ENCODE results near the gene TMEM256. TPM values are rescaled to one million over a fixed set of nuclear protein-coding genes. Genes with fewer than 3 reads are reported as not detected.

TMEM256 gene
- total and polyA plus RNA-seq, 2 experiments from 2014 or later, result 40.1 to 59.3 TPM

GRCh38 chr17:7437950-7438614 is 34.2 kb upstream of the TMEM256 start:
- peaks cover 11% of the 10 kb centered on the region for H3K4me1 ChIP-seq (ENCODE audit: insufficient read depth)
- H3K27ac ChIP-seq, result no peak overlapping the region
- no peak overlapping the region for H3K9ac ChIP-seq
- no peaks in the 10 kb centered on the region for H3K79me2 ChIP-seq (ENCODE audit: insufficient read depth)
- peak; percentile 40 for DNase-seq
- H3K4me3 ChIP-seq, result no peak overlapping the region
- no peaks in the 10 kb centered on the region for H4K20me1 ChIP-seq (ENCODE audit: insufficient read depth)
- no peak for TF ChIP-seq EZH2 (IDR thresholded peaks at IDR 0.05; ENCODE audit: insufficient read depth, poor library complexity, severe bottlenecking)
- H3K36me3 ChIP-seq (ENCODE audit: low read depth), result no peaks in the 10 kb centered on the region
- H3K9me3 ChIP-seq (ENCODE audit: low read depth), result no peaks in the 10 kb centered on the region
- no peak overlapping the region for H2AFZ ChIP-seq
- H3K27me3 ChIP-seq (replicated peaks; ENCODE audit: insufficient read depth), result peaks cover 32% of the 10 kb centered on the region; the same call in 1 of the 2 replicates
- 12 to 20% methylated on average over 25 to 46 of the region's 48 CpGs for WGBS, 2 experiments (ENCODE audit: low coverage in 1 of 2, low lambda C conversion rate in 2 of 2, missing lambda C conversion rate in 2 of 2)
- in situ Hi-C loops (cut with MboI), result no loop called here
- no peaks in the 10 kb centered on the region for H3K9me2 ChIP-seq (ENCODE audit: insufficient read depth)
- no peaks in the 10 kb centered on the region for H3F3A ChIP-seq (ENCODE audit: insufficient read depth)
- peak overlapping the region; percentile 25 for H3K4me2 ChIP-seq (ENCODE audit: unreplicated experiment)

GRCh38 chr17:7437369-7437863 is 33.5 kb upstream of the TMEM256 start:
- 14 to 19% methylated on average over 17 to 22 of the region's 31 CpGs for WGBS, 2 experiments (ENCODE audit: low coverage in 1 of 2, low lambda C conversion rate in 2 of 2, missing lambda C conversion rate in 2 of 2)
- H3K9ac ChIP-seq, result no peak overlapping the region
- no peaks in the 10 kb centered on the region for H4K20me1 ChIP-seq (ENCODE audit: insufficient read depth)
- peaks cover 11% of the 10 kb centered on the region for H3K4me1 ChIP-seq (ENCODE audit: insufficient read depth)
- DNase-seq, result no peak
- H3K27ac ChIP-seq, result no peak overlapping the region
- peak overlapping the region; percentile 48 for H3K4me2 ChIP-seq (ENCODE audit: unreplicated experiment)
- TF ChIP-seq EZH2 (IDR thresholded peaks at IDR 0.05; ENCODE audit: insufficient read depth, poor library complexity, severe bottlenecking) (no peak), EZH2phosphoT487 (IDR thresholded peaks at IDR 0.05; ENCODE audit: insufficient read depth, low read depth) (no peak)
- no peaks in the 10 kb centered on the region for H3F3A ChIP-seq (ENCODE audit: insufficient read depth)
- H3K36me3 ChIP-seq (ENCODE audit: low read depth), result no peaks in the 10 kb centered on the region
- H3K4me3 ChIP-seq, result peak overlapping the region; percentile 79
- no peak overlapping the region; the same call in none of the 2 replicates for H2AFZ ChIP-seq
- H3K79me2 ChIP-seq (ENCODE audit: insufficient read depth), result no peaks in the 10 kb centered on the region
- peaks cover 32% of the 10 kb centered on the region; the same call in 1 of the 2 replicates for H3K27me3 ChIP-seq (replicated peaks; ENCODE audit: insufficient read depth)
- in situ Hi-C loops (cut with MboI), result no loop called here
- H3K9me2 ChIP-seq (ENCODE audit: insufficient read depth), result no peaks in the 10 kb centered on the region
- no peaks in the 10 kb centered on the region for H3K9me3 ChIP-seq (ENCODE audit: low read depth)

GRCh38 chr17:7436556-7437368 is 32.9 kb upstream of the TMEM256 start:
- TF ChIP-seq EZH2 (IDR thresholded peaks at IDR 0.05; ENCODE audit: insufficient read depth, poor library complexity, severe bottlenecking) (no peak), EZH2phosphoT487 (IDR thresholded peaks at IDR 0.05; ENCODE audit: insufficient read depth, low read depth) (no peak)
- in situ Hi-C loops (cut with MboI), result no loop called here
- DNase-seq, result peak; percentile 93

GRCh38 chr17:7435676-7436555 is 32.0 kb upstream of the TMEM256 start:
- no peaks in the 10 kb centered on the region for H3K9me2 ChIP-seq (ENCODE audit: insufficient read depth)
- H3F3A ChIP-seq (ENCODE audit: insufficient read depth), result peaks cover 8% of the 10 kb centered on the region; the same call in 1 of the 2 replicates
- H3K36me3 ChIP-seq (ENCODE audit: low read depth), result no peaks in the 10 kb centered on the region
- H3K4me1 ChIP-seq (ENCODE audit: insufficient read depth), result peaks cover 11% of the 10 kb centered on the region
- no peaks in the 10 kb centered on the region for H4K20me1 ChIP-seq (ENCODE audit: insufficient read depth)
- H3K27me3 ChIP-seq (replicated peaks; ENCODE audit: insufficient read depth), result peaks cover 32% of the 10 kb centered on the region; the same call in 1 of the 2 replicates
- no peak overlapping the region for H3K27ac ChIP-seq
- H3K9ac ChIP-seq, result peak overlapping the region; percentile 51
- no peaks in the 10 kb centered on the region for H3K9me3 ChIP-seq (ENCODE audit: low read depth)
- TF ChIP-seq EZH2phosphoT487 (IDR thresholded peaks at IDR 0.05; ENCODE audit: insufficient read depth, low read depth) (no peak), EZH2 (IDR thresholded peaks at IDR 0.05; ENCODE audit: insufficient read depth, poor library complexity, severe bottlenecking) (no peak)
- peak overlapping the region; percentile 91 for H2AFZ ChIP-seq
- in situ Hi-C loops (cut with MboI), result no loop called here
- no peaks in the 10 kb centered on the region for H3K79me2 ChIP-seq (ENCODE audit: insufficient read depth)
- H3K4me3 ChIP-seq, result peak overlapping the region; percentile 79
- 6% methylated on average over 45 to 49 of the region's 49 CpGs for WGBS, 2 experiments (ENCODE audit: low coverage in 1 of 2, low lambda C conversion rate in 2 of 2, missing lambda C conversion rate in 2 of 2)
- peak overlapping the region; percentile 99 for H3K4me2 ChIP-seq (ENCODE audit: unreplicated experiment)
- peak; percentile 60 for DNase-seq

More at GRCh38 chr17:7436556-7437368, 32.9 kb upstream of the TMEM256 start:
- WGBS, 2 experiments (ENCODE audit: low coverage in 1 of 2, low lambda C conversion rate in 2 of 2, missing lambda C conversion rate in 2 of 2), result 6 to 7% methylated on average over 89 to 90 of the region's 92 CpGs
- Histone ChIP-seq H3K36me3 (ENCODE audit: low read depth) (no peaks in the 10 kb centered on the region), H3K4me2 (ENCODE audit: unreplicated experiment) (peak overlapping the region; percentile 99), H3K9ac (no peak overlapping the region; the same call in 1 of the 2 replicates), H3K4me3 (peak overlapping the region; percentile 79), H3K79me2 (ENCODE audit: insufficient read depth) (no peaks in the 10 kb centered on the region), H3K27ac (no peak overlapping the region), H3K4me1 (ENCODE audit: insufficient read depth) (peaks cover 11% of the 10 kb centered on the region), H4K20me1 (ENCODE audit: insufficient read depth) (no peaks in the 10 kb centered on the region), H3K9me2 (ENCODE audit: insufficient read depth) (no peaks in the 10 kb centered on the region), H3K27me3 (replicated peaks; ENCODE audit: insufficient read depth) (peaks cover 32% of the 10 kb centered on the region; the same call in 1 of the 2 replicates), H2AFZ (peak overlapping the region; percentile 91), H3F3A (ENCODE audit: insufficient read depth) (0 out of 2 replicates have a peak, but pooled peaks cover under 1% of the 10 kb centered on the region), H3K9me3 (ENCODE audit: low read depth) (no peaks in the 10 kb centered on the region)
